ENCODE measurements around the gene PSEN2.

DNA sequence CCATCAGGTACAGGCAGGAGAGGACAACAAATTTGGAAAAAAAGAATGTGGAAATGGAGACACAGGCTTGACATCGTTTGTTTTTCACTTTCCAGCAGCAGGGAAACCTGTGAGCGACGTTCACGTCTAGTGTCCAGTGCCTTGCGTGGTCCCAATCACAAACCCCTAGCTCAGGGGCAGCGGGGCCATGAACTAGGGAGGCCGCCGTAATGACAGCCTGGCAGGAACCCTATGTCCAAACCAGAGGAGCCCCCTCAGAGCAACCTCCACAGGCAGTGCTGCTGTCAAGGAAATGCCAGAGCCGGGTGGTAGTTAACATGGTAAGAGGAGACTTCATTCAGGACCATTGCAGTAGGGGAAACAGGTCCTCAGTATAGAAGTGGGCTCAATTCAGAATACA, 37.8 kb upstream of the PSEN2 start:
- TF ChIP-seq POLR2AphosphoS5 (IDR thresholded peaks at IDR 0.05; ENCODE audit: borderline replicate concordance, low read depth, low read length) (no peak), EZH2 (IDR thresholded peaks at IDR 0.05) (no peak), FOXP2 (optimal IDR thresholded peaks at IDR 0.05; ENCODE audit: control extremely low read depth, extremely low read length, insufficient read depth) (no peak)
